Activated naive CD8-positive, alpha-beta T cell treated with anti-CD3 and anti-CD28 coated beads for 36 hours (primary cell): ENCODE data around the gene VPS54. TPM values are rescaled to one million over a fixed set of nuclear protein-coding genes. Genes with fewer than 3 reads are reported as not detected.

Experiments used
- DNase-seq: peaks from one replicate; pipeline ENCODE4 v3.0.0; 2021
- H3K27ac Mint-ChIP-seq: one replicate; pipeline ENCODE4 v1.8.0; 2022; ENCODE audit warnings: mild to moderate bottlenecking, moderate library complexity, mixed read lengths
- H3K27me3 Mint-ChIP-seq: one replicate; pipeline ENCODE4 v1.8.0; 2022; ENCODE audit warnings: mild to moderate bottlenecking, mixed read lengths
- H3K36me3 Mint-ChIP-seq: one replicate; pipeline ENCODE4 v1.8.0; 2021; ENCODE audit warnings: mild to moderate bottlenecking, mixed read lengths
- H3K4me1 Mint-ChIP-seq: one replicate; pipeline ENCODE4 v1.8.0; 2021; ENCODE audit warnings: mixed read lengths
- H3K4me3 Mint-ChIP-seq: one replicate; pipeline ENCODE4 v1.8.0; 2022; ENCODE audit warnings: mild to moderate bottlenecking, moderate library complexity, mixed read lengths
- H3K9me3 Mint-ChIP-seq: one replicate; pipeline ENCODE4 v1.8.0; 2022; ENCODE audit warnings: mixed read lengths
- total RNA-seq, 2 experiments: library from RNA; stranded (reverse); gene quantifications; one replicate each; pipeline ENCODE4 v1.2.3, GENCODE V29; 2021

The VPS54 gene
- total RNA-seq, 2 experiments from 2014 or later, result 9.2 to 10.1 TPM

DNA sequence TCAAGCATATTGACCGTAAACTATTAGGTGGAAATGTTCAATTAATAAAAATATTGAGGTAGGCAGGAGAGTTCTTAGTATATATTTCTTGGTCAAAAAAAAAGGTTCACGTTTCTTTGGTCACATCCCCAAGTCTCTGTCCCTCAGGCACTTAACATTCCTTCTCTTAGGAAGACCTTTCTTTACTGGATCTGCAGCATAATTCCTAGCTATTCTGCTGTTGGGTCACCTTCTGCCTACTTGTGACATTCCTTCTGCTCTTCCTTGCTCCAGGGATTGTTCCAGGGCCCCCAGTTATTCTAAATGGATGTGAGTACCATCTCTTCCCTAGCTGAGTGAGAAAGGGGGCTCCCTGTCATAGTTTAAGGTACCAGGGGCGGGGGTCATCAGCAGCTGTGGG lies 173.4 kb downstream of the VPS54 start:
- Mint-ChIP-seq H3K27me3 (no peaks in the 10 kb centered on the region), H3K4me1 (peaks cover 59% of the 10 kb centered on the region), H3K36me3 (peaks cover 46% of the 10 kb centered on the region), H3K27ac (peak overlapping the region; percentile 4), H3K9me3 (peaks cover 10% of the 10 kb centered on the region), H3K4me3 (no peak overlapping the region)
- DNase-seq, result no peak

DNA sequence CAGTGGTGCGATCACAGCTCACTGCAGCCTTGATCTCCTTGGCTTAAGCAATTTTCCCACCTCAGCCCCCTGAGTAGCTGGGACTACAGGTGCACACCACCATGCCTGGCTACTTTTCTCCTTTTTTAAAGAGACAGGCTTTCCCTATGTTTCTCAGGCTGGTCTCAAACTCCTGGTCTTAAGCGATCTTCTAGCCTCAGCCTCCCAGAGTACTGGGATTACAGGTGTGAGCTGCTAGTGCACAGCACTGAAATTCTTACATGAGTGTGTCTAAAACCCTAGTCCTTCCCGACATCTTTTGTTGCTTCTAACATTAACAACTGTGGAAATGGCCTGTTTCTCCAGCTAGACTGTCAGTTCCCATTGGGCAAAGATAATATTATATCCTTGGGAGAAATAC lies 174.6 kb downstream of the VPS54 start:
- H3K27me3 Mint-ChIP-seq, result no peaks in the 10 kb centered on the region
- H3K4me1 Mint-ChIP-seq, result peaks cover 62% of the 10 kb centered on the region
- H3K36me3 Mint-ChIP-seq, result peaks cover 46% of the 10 kb centered on the region
- DNase-seq, result no peak
- no peak overlapping the region for H3K4me3 Mint-ChIP-seq
- H3K9me3 Mint-ChIP-seq, result peaks cover 10% of the 10 kb centered on the region
- peak overlapping the region; percentile 46 for H3K27ac Mint-ChIP-seq

- no peaks in the 10 kb centered on the region for H3K27me3 Mint-ChIP-seq
- H3K4me1 Mint-ChIP-seq, result peaks cover 57% of the 10 kb centered on the region
- peaks cover 42% of the 10 kb centered on the region for H3K36me3 Mint-ChIP-seq
- DNase-seq, result no peak
- H3K27ac Mint-ChIP-seq, result no peak overlapping the region
- peak overlapping the region; percentile 68 for H3K4me3 Mint-ChIP-seq
- peaks cover 10% of the 10 kb centered on the region for H3K9me3 Mint-ChIP-seq
Observed at GRCh38 chr2:63843791-63844190, 175.4 kb downstream of the VPS54 start.

GRCh38 chr2:63843093-63843492 lies 176.1 kb downstream of the VPS54 start:
- H3K4me1 Mint-ChIP-seq, result peaks cover 57% of the 10 kb centered on the region
- H3K27me3 Mint-ChIP-seq, result no peaks in the 10 kb centered on the region
- H3K36me3 Mint-ChIP-seq, result peaks cover 39% of the 10 kb centered on the region
- DNase-seq, result no peak
- peaks cover 10% of the 10 kb centered on the region for H3K9me3 Mint-ChIP-seq
- H3K4me3 Mint-ChIP-seq, result peak overlapping the region; percentile 92
- no peak overlapping the region for H3K27ac Mint-ChIP-seq

- peaks cover 32% of the 10 kb centered on the region for H3K36me3 Mint-ChIP-seq
- no peak for DNase-seq
- H3K9me3 Mint-ChIP-seq, result peaks cover 3% of the 10 kb centered on the region
- H3K4me1 Mint-ChIP-seq, result peaks cover 55% of the 10 kb centered on the region
- H3K4me3 Mint-ChIP-seq, result peak overlapping the region; percentile 92
- peak overlapping the region; percentile 97 for H3K27ac Mint-ChIP-seq
- H3K27me3 Mint-ChIP-seq, result no peaks in the 10 kb centered on the region
Observed at GRCh38 chr2:63842149-63843061, 176.8 kb downstream of the VPS54 start.

Other genes starting within 250 kb of the VPS54 start
- gene UGP2, start 177.5 kb downstream of the VPS54 start, total RNA-seq, result 10 to 100 TPM; 70.0 to 71.5 TPM
- 10 to 100 TPM; 35.8 to 39.1 TPM for gene PELI1, start 125.0 kb upstream of the VPS54 start, total RNA-seq